Activated CD4-positive, alpha-beta T cell treated with anti-CD3 and anti-CD28 coated beads, Interleukin-2, Interleukin-4, amounts not matched to agents 100 ng/mL and 50 ng/mL, durations not matched to agents 16 hours and 8 hours (primary cell): ENCODE results near the gene MARK2.
A peak's percentile ranks its signal among the peaks of the same experiment; 100 is the strongest.

Experiments
- DNase-seq: peaks from one replicate; pipeline ENCODE4 v3.0.0-alpha.2; 2020; ENCODE audit warnings: low spot score

The MARK2 gene

DNA sequence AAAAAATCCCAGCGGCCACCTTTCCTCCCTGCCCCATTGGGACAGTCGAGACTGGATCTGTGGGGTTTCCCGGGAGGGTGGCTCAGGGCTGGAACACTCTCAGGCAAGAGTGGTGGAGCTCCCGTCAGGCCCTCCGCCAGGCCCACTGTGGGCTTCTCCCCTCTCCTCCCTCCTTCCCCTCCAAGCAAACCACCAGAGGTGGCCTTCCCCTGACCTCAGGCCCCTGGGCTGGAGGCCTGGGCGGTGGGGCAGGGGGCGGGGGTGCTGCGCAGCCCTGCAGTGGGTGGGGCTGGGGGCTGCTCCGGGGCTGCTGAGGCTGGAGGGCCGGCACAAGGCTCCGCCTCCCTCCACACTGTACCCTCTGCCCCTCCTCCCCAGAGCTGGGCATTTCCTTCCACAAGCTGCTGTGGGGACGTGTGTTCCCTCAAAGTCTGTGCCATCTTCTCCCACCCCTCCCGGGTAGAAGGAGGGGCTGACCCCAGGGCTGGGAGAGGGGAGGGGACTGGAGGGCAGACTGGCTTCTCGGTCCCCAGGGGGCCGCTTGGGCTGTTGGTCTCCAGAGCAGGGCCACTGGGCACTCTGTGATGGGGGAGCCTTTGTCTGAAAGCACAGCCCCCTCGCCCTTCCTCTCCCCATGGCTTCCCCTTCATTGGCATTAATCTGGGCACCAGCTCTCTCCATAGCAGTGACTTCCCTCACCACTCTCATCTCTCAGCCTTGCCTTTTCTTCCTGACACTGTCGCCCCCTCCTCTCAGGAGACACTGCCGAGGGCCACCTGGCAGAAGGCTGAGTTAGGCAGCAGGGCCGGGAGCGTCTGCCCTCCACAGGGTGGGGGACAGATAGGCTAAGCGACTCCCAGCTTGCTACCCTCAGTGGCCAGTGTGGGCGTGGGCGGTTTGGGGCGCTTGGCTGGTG lies 70.9 kb downstream of the MARK2 start:
- DNase-seq = no peak

DNA sequence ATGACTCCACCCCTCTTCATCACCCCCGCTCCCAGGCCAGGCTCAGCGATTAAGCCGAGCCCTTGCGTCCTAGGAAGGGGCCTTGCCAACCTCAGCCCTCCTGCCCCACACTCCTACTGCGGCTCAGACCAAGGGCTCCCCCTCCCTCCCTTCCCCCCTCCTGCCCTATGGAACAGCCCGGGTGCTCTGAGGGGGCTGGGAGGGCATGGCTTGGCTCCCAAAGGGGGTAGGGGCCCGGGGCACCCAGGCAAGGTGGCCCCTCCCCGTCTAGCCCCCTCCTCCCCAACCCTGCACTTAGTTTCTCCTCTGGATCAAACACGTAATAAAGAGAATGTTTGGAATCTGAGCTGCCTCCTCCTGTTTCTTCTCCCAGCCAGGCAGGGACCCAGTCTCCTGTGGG lies 71.8 kb downstream of the MARK2 start:
- DNase-seq = no peak

DNA sequence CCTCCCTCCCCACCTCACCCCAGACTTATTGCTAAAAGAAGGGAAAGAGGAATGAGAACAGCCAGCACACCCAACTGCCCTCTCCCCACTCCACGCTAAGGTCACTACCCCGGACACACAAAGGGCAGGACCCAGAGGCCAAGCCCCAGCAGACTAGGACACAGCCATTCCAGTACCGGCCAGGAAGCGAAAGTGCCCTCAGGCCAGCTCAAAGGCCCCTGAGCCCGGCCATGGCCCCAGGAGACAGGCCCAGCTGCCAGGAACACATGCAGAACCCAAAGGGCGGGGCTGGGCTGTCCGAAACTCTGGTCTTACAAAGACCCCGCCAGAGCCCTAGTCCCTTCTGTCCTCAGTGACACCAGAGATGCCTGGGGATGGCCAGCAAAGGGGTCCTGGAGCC lies 72.5 kb downstream of the MARK2 start:
- DNase-seq = no peak

DNA sequence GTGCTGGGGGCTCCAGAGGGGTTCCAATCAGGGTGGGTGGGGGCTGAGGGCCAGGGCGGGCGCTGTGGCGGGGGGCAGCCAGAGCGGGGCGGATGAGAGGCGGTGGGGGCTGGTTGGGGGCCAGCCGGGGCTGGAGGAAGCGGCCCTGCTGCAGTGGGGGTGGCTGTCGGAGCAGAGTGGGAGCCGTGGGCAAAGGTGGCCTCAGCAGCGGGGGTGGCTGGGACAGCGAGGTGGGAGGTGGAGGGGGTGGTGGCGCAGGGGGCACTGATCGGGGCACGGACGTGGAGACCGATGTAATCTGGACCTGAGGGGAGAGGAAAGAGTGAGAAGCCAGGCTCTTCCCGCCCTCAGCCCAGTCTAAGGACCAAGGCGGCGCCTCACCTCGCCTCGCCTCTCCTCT lies 73.0 kb downstream of the MARK2 start:
- DNase-seq = no peak

- no peak for DNase-seq
Observed at GRCh38 chr11:63912678-63913077, 73.8 kb downstream of the MARK2 start.

DNA sequence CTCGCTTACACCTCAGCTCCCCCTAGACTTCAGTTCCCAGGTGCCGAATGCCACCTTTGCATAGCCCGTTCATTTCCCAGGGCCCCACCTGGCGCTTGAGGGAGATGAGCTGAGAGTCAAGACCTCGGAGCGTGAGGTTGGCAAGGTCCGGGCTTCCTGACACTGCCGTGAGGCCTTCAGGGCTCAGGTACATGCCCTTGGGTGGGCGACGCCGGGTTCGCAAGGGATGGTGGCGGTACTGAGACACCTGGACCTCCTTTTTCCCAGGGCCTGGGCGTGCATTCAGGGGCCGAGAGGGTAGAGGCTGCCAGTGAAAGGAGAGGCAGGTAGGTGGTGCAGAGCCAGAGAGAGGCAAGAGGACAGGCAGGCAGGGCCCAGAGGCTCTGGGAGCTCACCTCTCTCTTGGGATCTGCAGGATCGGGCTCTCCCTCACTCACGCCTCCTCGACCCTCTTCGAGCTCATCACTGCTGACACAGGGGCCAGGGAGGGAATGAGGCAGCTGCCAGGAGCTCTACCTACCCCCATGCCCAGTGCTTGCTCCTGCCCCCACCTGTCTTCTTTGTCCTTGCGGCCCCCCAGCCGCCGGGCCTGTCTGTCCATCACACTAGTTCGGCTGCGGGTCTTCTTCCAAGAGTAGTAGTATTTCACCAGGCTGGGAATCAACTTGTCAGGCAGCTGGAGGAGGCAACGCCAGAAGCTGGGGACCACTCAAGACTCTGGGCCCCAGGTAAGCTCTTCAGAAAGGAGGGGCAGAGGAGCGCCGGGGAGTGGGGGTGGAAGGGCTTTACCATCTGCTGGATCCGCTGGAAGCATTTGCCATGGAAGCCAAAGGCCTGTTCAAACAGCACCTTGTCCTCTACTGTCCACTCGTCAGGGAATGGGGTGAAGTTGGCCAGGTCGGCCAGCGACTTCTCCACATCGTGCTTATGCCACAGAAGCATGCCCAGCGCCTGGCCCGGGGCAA lies 75.2 kb downstream of the MARK2 start:
- no peak for DNase-seq

DNA sequence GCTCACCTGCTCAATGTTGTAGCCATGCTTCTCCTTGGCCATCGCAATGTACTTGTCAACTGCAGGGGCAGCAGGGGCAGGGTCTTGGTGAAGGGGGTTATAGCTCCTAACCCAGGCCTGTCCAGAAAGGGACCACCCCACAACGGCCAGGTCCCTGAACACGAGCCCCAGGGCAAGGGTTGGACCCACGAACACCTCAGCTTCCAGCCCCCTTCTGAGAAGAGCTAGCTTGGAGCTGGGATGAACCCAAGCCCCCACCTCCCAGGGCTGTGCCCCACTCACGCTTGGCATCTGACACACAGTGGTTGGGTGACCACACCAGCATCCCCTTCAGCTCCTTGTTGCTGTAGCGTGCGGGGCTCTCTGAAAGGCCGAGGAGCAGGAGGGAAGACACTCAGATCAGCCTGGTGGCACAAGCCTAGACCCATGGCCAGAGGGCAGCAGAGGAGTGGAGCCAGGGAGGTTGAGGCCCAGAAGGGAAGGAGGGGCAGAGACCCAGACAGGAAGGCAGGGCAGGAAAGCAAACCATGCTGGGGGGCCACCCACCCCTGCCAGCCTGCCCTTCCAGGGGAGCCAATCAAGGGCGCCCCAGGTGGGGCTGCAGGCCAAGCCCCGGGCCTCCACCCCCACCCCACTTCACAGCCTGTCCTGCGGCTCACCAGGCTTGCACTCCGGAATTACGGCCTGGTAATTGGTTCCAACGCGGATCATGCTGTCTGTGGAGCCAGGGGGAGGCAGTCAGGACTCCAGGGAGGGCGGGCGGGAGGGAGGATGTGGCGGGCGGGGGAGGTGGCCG lies 76.2 kb downstream of the MARK2 start:
- DNase-seq = no peak

GRCh38 chr11:63915961-63916836 lies 77.3 kb downstream of the MARK2 start:
- no peak for DNase-seq

GRCh38 chr11:63916837-63917691 lies 78.2 kb downstream of the MARK2 start, which contains the start of gene RCOR2:
Gene RCOR2, minus strand, starts transcription at chr11:63917164. Its CDS starts 708 bp downstream, at chr11:63916456.
- peak; percentile 48 for DNase-seq

DNA sequence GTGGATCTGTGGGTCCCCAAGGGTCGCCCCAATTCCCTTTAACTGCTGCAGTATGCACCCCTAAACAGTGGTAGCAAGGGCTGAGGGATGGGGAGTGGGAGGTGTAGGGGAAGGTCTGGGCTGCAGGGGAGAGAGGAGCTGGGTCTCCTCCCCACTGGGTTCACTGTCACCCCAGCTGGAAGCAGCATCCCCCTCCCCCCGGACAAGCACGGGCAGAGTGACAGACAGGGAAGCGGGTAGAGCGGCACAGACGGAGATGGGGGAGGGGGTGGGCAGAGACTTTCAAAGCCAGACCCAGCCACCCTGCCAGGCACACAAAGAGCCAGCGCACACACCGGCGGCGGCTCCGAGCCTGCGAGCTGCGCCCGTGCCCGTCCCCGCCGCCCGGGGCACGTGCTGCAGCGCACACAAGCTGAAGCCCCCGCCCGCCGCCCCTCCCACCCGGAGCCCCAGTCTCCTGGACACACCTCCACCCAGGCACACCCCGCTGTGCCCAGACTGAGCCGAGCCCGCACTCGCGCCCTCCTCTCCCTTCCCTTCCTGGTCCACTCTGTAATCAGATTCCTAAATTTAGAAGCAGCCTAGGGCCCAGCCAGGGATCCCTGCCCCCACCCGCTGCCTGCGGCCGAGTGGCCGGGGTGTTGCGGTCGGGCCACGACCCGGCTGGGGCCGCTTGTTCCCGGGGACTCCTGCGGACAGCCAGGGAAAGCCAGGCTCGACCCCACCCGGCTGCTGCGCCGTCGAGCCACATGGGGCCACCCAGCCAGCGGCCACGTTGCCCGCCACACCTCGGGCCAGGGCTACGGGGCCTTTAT lies 79.0 kb downstream of the MARK2 start:
- no peak for DNase-seq

GRCh38 chr11:63918507-63919191 lies 79.7 kb downstream of the MARK2 start:
- no peak for DNase-seq

GRCh38 chr11:63919267-63920125 lies 80.6 kb downstream of the MARK2 start:
- DNase-seq = no peak

DNA sequence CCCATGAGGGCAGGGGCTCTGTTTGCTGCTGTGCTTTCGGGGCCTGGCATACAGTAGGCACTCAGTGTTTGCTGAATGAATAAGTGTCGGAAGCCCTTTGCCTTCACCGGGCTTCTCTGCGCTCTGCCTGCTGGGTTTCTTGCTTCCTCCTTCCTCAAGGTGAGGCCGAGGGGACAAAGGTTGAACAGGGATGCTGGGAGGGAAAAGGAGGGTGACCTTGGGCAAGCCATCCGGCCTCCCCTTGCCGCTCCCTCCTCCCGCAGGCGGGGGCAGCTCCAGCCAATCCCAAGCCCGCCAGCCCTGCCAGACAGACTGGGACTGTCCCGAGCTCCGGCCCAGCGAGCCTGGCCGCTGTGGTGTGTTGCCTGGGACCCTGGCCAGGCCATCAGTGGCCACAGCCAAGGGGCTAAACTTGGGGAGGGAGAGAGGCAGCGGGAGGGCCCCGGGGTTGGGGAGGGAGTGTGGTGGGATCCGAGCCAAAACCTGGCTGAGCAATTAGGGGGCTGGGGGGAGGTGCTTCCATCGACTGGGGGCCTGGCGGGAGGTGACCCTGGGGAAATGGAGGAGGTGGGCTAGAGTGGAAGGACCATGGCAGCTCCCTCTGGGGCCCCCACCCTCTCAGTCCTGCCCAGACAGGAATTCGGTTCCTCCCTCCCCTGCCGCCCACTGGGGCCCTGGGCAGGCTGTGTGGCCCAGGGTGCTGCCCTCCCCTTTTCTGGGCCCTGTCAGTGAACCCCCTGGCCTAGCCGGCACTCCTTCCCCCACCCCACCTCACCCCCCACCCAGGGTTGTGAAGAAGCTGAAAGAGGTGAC lies 81.4 kb downstream of the MARK2 start:
- DNase-seq = no peak

DNA sequence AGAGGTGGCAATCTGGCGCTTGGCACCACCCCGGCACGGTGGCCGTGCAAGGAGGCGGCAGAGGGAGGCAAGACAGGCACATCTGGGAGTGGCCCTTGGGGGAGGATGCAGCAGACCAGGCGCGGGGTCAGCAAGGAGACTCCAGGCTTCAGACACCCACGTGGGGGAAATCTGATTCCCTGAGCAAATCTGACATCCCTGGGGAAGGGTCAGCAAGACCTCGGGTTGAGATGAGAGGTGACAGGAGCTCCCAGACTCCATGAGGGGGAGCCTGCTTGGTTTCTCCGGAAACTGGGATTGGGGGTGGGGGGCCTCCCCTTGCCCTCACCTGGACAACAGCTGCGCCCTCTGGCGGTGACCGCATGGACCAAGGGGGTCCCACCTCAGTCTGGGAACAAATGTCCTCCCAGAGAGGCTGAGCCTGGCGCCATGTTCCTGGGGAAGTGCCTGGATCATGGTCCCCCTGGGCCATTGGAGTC lies 82.1 kb downstream of the MARK2 start:
- DNase-seq = peak; percentile 28

DNA sequence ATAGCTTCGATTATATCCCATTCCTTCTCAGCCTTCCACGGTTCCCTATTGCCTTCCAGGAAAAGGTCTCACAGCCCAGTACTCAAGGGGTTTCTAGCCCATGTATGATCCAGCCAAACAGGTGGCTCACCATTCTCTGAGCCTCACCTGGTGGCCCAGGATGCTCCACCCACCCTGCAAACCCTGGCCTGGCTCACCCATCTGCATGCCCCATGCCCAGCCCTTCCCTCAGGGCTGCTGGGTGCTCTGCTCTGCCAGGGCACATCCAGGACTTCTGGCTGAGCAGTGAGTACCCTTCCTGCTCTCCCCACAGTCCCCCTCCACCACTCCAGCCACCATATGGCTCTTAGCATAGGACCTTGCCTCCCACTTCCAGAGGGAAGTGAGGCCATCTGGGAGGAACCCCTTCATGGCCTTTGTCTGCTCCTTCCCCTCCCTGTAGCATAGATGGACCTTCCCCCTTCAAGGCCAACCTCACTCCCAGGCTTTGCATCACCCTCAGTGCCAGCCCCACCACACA lies 83.8 kb downstream of the MARK2 start:
- no peak for DNase-seq

GRCh38 chr11:63923319-63923718 lies 84.4 kb downstream of the MARK2 start:
- DNase-seq = no peak
